Activated naive CD8-positive, alpha-beta T cell (primary cell): ENCODE measurements around the gene WDFY4.

Source experiments
- H3K27ac Mint-ChIP-seq: one replicate; pipeline ENCODE4 v1.8.0; 2021; ENCODE audit warnings: mixed read lengths
- H3K27me3 Mint-ChIP-seq: one replicate; pipeline ENCODE4 v1.8.0; 2021; ENCODE audit warnings: mixed read lengths
- H3K36me3 Mint-ChIP-seq: one replicate; pipeline ENCODE4 v1.8.0; 2021; ENCODE audit warnings: mixed read lengths
- H3K4me1 Mint-ChIP-seq: one replicate; pipeline ENCODE4 v1.8.0; 2021; ENCODE audit warnings: low read depth, mixed read lengths
- H3K4me3 Mint-ChIP-seq: one replicate; pipeline ENCODE4 v1.8.0; 2021; ENCODE audit warnings: mild to moderate bottlenecking, mixed read lengths
- H3K9me3 Mint-ChIP-seq: one replicate; pipeline ENCODE4 v1.8.0; 2021; ENCODE audit warnings: low read depth, mixed read lengths

The WDFY4 gene

GRCh38 chr10:48993627-48994026, 309.0 kb downstream of the WDFY4 start:
- Mint-ChIP-seq H3K27me3 (no peaks in the 10 kb centered on the region), H3K4me3 (no peak overlapping the region), H3K27ac (no peak overlapping the region), H3K9me3 (no peaks in the 10 kb centered on the region), H3K4me1 (no peaks in the 10 kb centered on the region), H3K36me3 (no peaks in the 10 kb centered on the region)

- Mint-ChIP-seq H3K4me1 (no peaks in the 10 kb centered on the region), H3K9me3 (no peaks in the 10 kb centered on the region), H3K27me3 (no peaks in the 10 kb centered on the region), H3K4me3 (no peak overlapping the region), H3K27ac (no peak overlapping the region), H3K36me3 (no peaks in the 10 kb centered on the region)
Observed at GRCh38 chr10:48996329-48996728, 311.7 kb downstream of the WDFY4 start.

- Mint-ChIP-seq H3K36me3 (no peaks in the 10 kb centered on the region), H3K4me3 (no peak overlapping the region), H3K9me3 (no peaks in the 10 kb centered on the region), H3K27ac (no peak overlapping the region), H3K4me1 (no peaks in the 10 kb centered on the region), H3K27me3 (no peaks in the 10 kb centered on the region)
Observed at GRCh38 chr10:48999346-48999745, 314.7 kb downstream of the WDFY4 start.

- Mint-ChIP-seq H3K36me3 (no peaks in the 10 kb centered on the region), H3K27me3 (no peaks in the 10 kb centered on the region), H3K4me1 (no peaks in the 10 kb centered on the region), H3K9me3 (no peaks in the 10 kb centered on the region), H3K27ac (no peak overlapping the region), H3K4me3 (no peak overlapping the region)
Observed at GRCh38 chr10:49000437-49001398, 316.0 kb downstream of the WDFY4 start.

GRCh38 chr10:49001402-49001801, 316.7 kb downstream of the WDFY4 start:
- no peaks in the 10 kb centered on the region for H3K4me1 Mint-ChIP-seq
- no peak overlapping the region for H3K27ac Mint-ChIP-seq
- H3K9me3 Mint-ChIP-seq = no peaks in the 10 kb centered on the region
- H3K36me3 Mint-ChIP-seq = no peaks in the 10 kb centered on the region
- H3K27me3 Mint-ChIP-seq = no peaks in the 10 kb centered on the region
- H3K4me3 Mint-ChIP-seq = no peak overlapping the region

GRCh38 chr10:49001870-49002672, 317.4 kb downstream of the WDFY4 start:
- H3K4me3 Mint-ChIP-seq = no peak overlapping the region
- H3K4me1 Mint-ChIP-seq = no peaks in the 10 kb centered on the region
- no peaks in the 10 kb centered on the region for H3K9me3 Mint-ChIP-seq
- no peaks in the 10 kb centered on the region for H3K27me3 Mint-ChIP-seq
- no peak overlapping the region for H3K27ac Mint-ChIP-seq
- H3K36me3 Mint-ChIP-seq = no peaks in the 10 kb centered on the region

- H3K4me1 Mint-ChIP-seq = no peaks in the 10 kb centered on the region
- no peaks in the 10 kb centered on the region for H3K27me3 Mint-ChIP-seq
- H3K36me3 Mint-ChIP-seq = no peaks in the 10 kb centered on the region
- H3K27ac Mint-ChIP-seq = no peak overlapping the region
- no peaks in the 10 kb centered on the region for H3K9me3 Mint-ChIP-seq
- H3K4me3 Mint-ChIP-seq = no peak overlapping the region
Observed at GRCh38 chr10:49005270-49005669, 320.6 kb downstream of the WDFY4 start.

GRCh38 chr10:49007129-49007528, 322.5 kb downstream of the WDFY4 start:
- H3K36me3 Mint-ChIP-seq = no peaks in the 10 kb centered on the region
- no peak overlapping the region for H3K27ac Mint-ChIP-seq
- no peaks in the 10 kb centered on the region for H3K9me3 Mint-ChIP-seq
- H3K27me3 Mint-ChIP-seq = no peaks in the 10 kb centered on the region
- H3K4me3 Mint-ChIP-seq = no peak overlapping the region
- H3K4me1 Mint-ChIP-seq = no peaks in the 10 kb centered on the region

GRCh38 chr10:49008091-49008490, 323.4 kb downstream of the WDFY4 start:
- no peaks in the 10 kb centered on the region for H3K36me3 Mint-ChIP-seq
- H3K4me3 Mint-ChIP-seq = no peak overlapping the region
- no peaks in the 10 kb centered on the region for H3K4me1 Mint-ChIP-seq
- no peaks in the 10 kb centered on the region for H3K9me3 Mint-ChIP-seq
- no peaks in the 10 kb centered on the region for H3K27me3 Mint-ChIP-seq
- no peak overlapping the region for H3K27ac Mint-ChIP-seq

- no peaks in the 10 kb centered on the region for H3K36me3 Mint-ChIP-seq
- H3K27me3 Mint-ChIP-seq = no peaks in the 10 kb centered on the region
- H3K9me3 Mint-ChIP-seq = no peaks in the 10 kb centered on the region
- no peaks in the 10 kb centered on the region for H3K4me1 Mint-ChIP-seq
- no peak overlapping the region for H3K27ac Mint-ChIP-seq
- no peak overlapping the region for H3K4me3 Mint-ChIP-seq
Observed at GRCh38 chr10:49008505-49009198, 324.0 kb downstream of the WDFY4 start.

GRCh38 chr10:49009199-49009979, 324.7 kb downstream of the WDFY4 start:
- no peaks in the 10 kb centered on the region for H3K9me3 Mint-ChIP-seq
- no peak overlapping the region for H3K4me3 Mint-ChIP-seq
- H3K27me3 Mint-ChIP-seq = no peaks in the 10 kb centered on the region
- H3K4me1 Mint-ChIP-seq = no peaks in the 10 kb centered on the region
- no peak overlapping the region for H3K27ac Mint-ChIP-seq
- no peaks in the 10 kb centered on the region for H3K36me3 Mint-ChIP-seq

- Mint-ChIP-seq H3K4me3 (no peak overlapping the region), H3K27me3 (no peaks in the 10 kb centered on the region), H3K27ac (no peak overlapping the region), H3K9me3 (no peaks in the 10 kb centered on the region), H3K36me3 (no peaks in the 10 kb centered on the region), H3K4me1 (no peaks in the 10 kb centered on the region)
Observed at GRCh38 chr10:49010295-49010694, 325.6 kb downstream of the WDFY4 start.

- H3K4me1 Mint-ChIP-seq = no peaks in the 10 kb centered on the region
- no peak overlapping the region for H3K27ac Mint-ChIP-seq
- H3K4me3 Mint-ChIP-seq = no peak overlapping the region
- H3K9me3 Mint-ChIP-seq = no peaks in the 10 kb centered on the region
- no peaks in the 10 kb centered on the region for H3K36me3 Mint-ChIP-seq
- no peaks in the 10 kb centered on the region for H3K27me3 Mint-ChIP-seq
Observed at GRCh38 chr10:49010865-49011264, 326.2 kb downstream of the WDFY4 start.

- no peaks in the 10 kb centered on the region for H3K27me3 Mint-ChIP-seq
- no peaks in the 10 kb centered on the region for H3K4me1 Mint-ChIP-seq
- H3K9me3 Mint-ChIP-seq = no peaks in the 10 kb centered on the region
- H3K4me3 Mint-ChIP-seq = no peak overlapping the region
- H3K36me3 Mint-ChIP-seq = no peaks in the 10 kb centered on the region
- no peak overlapping the region for H3K27ac Mint-ChIP-seq
Observed at GRCh38 chr10:49011756-49012155, 327.1 kb downstream of the WDFY4 start.
